H1 (cell line): ENCODE results near the gene TRPV6. TPM values are rescaled to one million over a fixed set of nuclear protein-coding genes. Genes with fewer than 3 reads are reported as not detected.

Experiments used
- CTCF ChIA-PET: fragments of 300-600 bp; sonication (Branson Sonifier 250); formaldehyde crosslinking; loops from one replicate; lab custom pipeline; 2021; ENCODE audit not compliant: partially characterized antibody; lab: Charles Lee
- POLR2A ChIA-PET: fragments of 300-600 bp; sonication (Branson Sonifier 250); formaldehyde crosslinking; loops from one replicate; lab custom pipeline; 2021; ENCODE audit warnings: inconsistent platforms; ENCODE audit not compliant: partially characterized antibody; lab: Charles Lee
- DNase-seq, 2 experiments: peaks; one replicate each; pipeline versions ENCODE4 v3.0.0 to v3.0.0-alpha.2; 2010 to 2022; ENCODE audit warnings: low spot score in 2 of 2, low read depth in 1 of 2, mixed read lengths in 1 of 2
- FAIRE-seq: peaks from 2 replicates; lab custom pipeline; 2011; peaks lifted over from hg19 to GRCh38; lab: Jason Lieb, UNC
- H2AFZ ChIP-seq: 2 replicates; pipeline ENCODE4 v1.8.1; 2012; ENCODE audit warnings: low read length, inconsistent platforms
- H2AK5ac ChIP-seq: 2 replicates; pipeline ENCODE4 v1.6.1; 2013; ENCODE audit warnings: low read depth, low read length
- H2BK120ac ChIP-seq: replicated peaks from 2 replicates; pipeline ENCODE3; 2013; ENCODE audit warnings: low read depth, low read length, inconsistent platforms
- H2BK12ac ChIP-seq: 2 replicates; pipeline ENCODE4 v1.6.1; 2013; ENCODE audit warnings: low read depth, low read length
- H2BK15ac ChIP-seq: 2 replicates; pipeline ENCODE4 v1.6.1; 2013; ENCODE audit warnings: low read length
- H2BK20ac ChIP-seq: 2 replicates; pipeline ENCODE4 v1.6.1; 2013; ENCODE audit warnings: low read length
- H2BK5ac ChIP-seq: 2 replicates; pipeline ENCODE4 v1.6.1; 2013; ENCODE audit warnings: low read depth, low read length
- H3K14ac ChIP-seq: 2 replicates; pipeline ENCODE4 v1.6.1; 2013; ENCODE audit warnings: inconsistent platforms; ENCODE audit not compliant: insufficient read length
- H3K18ac ChIP-seq: 2 replicates; pipeline ENCODE4 v1.6.1; 2013; ENCODE audit warnings: low read length; ENCODE audit errors: extremely low read depth
- H3K23ac ChIP-seq: 2 replicates; pipeline ENCODE4 v1.6.1; 2013; ENCODE audit warnings: inconsistent platforms; ENCODE audit not compliant: insufficient read length
- H3K23me2 ChIP-seq: 2 replicates; pipeline ENCODE4 v1.6.1; 2013; ENCODE audit warnings: low read depth, low read length
- H3K27ac ChIP-seq: 2 replicates; pipeline ENCODE4 v1.6.1; 2011; ENCODE audit warnings: low read depth, low read length, inconsistent platforms
- H3K27me3 ChIP-seq, 4 experiments: replicated peaks in 1 of 4; 1 replicate in 1 of 4; 2 replicates in 3 of 4; pipeline versions ENCODE4 v1.6.1 to v1.8.1; 2011 to 2013; ENCODE audit warnings: low read length in 3 of 4, mild to moderate bottlenecking in 3 of 4, inconsistent platforms in 2 of 4, mixed read lengths in 2 of 4, moderate library complexity in 1 of 4; ENCODE audit not compliant: control insufficient read depth in 3 of 4, insufficient read depth in 3 of 4; ENCODE audit errors: extremely low read depth in 1 of 4
- H3K36me3 ChIP-seq, 4 experiments: 2 replicates each; pipeline versions ENCODE4 v1.6.1 to v1.8.1; 2011 to 2013; ENCODE audit warnings: mild to moderate bottlenecking in 4 of 4, low read length in 3 of 4, moderate library complexity in 2 of 4, control low read depth in 1 of 4, inconsistent platforms in 1 of 4; ENCODE audit not compliant: insufficient read depth in 4 of 4, control insufficient read depth in 2 of 4
- H3K4ac ChIP-seq: replicated peaks from 2 replicates; pipeline ENCODE3; 2013; ENCODE audit warnings: low read length, low read depth, mixed read lengths, inconsistent platforms; ENCODE audit not compliant: insufficient read length
- H3K4me1 ChIP-seq, 4 experiments: replicated peaks in 1 of 4; 1 replicate in 1 of 4; 2 replicates in 3 of 4; pipeline versions ENCODE4 v1.6.1 to v1.8.1; 2011 to 2013; ENCODE audit warnings: low read length in 3 of 4, inconsistent platforms in 2 of 4, mixed read lengths in 1 of 4; ENCODE audit not compliant: insufficient read depth in 4 of 4, control insufficient read depth in 3 of 4
- H3K4me2 ChIP-seq, 2 experiments: 2 replicates each; pipeline versions ENCODE4 v1.6.1 to v1.8.1; 2011 to 2013; ENCODE audit warnings: low read depth in 2 of 2, low read length in 2 of 2, control low read depth in 1 of 2, inconsistent platforms in 1 of 2, mild to moderate bottlenecking in 1 of 2; ENCODE audit not compliant: insufficient read depth in 1 of 2
- H3K4me3 ChIP-seq, 4 experiments: fragments of 200-600, 300-600 bp in 1 of 4; sonication (generic), shearing (Covaris generic), sonication (Bioruptor Twin) in 1 of 4; 2 replicates each; pipeline versions ENCODE4 v1.5.1 to v1.8.1; 2011 to 2016; ENCODE audit warnings: low read length in 4 of 4, low read depth in 3 of 4, control low read depth in 2 of 4, inconsistent platforms in 2 of 4, mild to moderate bottlenecking in 2 of 4, mixed read lengths in 1 of 4, moderate library complexity in 1 of 4; ENCODE audit not compliant: insufficient read depth in 2 of 4; ENCODE audit errors: extremely low read depth in 1 of 4
- H3K56ac ChIP-seq: replicated peaks from 2 replicates; pipeline ENCODE3; 2013; ENCODE audit warnings: low read depth, mild to moderate bottlenecking, mixed read lengths, low read length, inconsistent platforms; ENCODE audit not compliant: insufficient read length
- H3K79me1 ChIP-seq: 2 replicates; pipeline ENCODE4 v1.6.1; 2013; ENCODE audit warnings: low read depth, low read length, control low read depth
- H3K79me2 ChIP-seq, 2 experiments: 2 replicates each; pipeline versions ENCODE4 v1.6.1 to v1.8.1; 2012 to 2013; ENCODE audit warnings: low read length in 2 of 2, mild to moderate bottlenecking in 2 of 2, inconsistent platforms in 1 of 2; ENCODE audit not compliant: insufficient read depth in 2 of 2, control insufficient read depth in 1 of 2
- H3K9ac ChIP-seq, 4 experiments: replicated peaks in 1 of 4; 1 replicate in 1 of 4; 2 replicates in 3 of 4; pipeline versions ENCODE4 v1.6.1 to v1.8.1; 2011 to 2013; ENCODE audit warnings: low read depth in 3 of 4, low read length in 3 of 4, control low read depth in 2 of 4, mild to moderate bottlenecking in 2 of 4, moderate library complexity in 2 of 4, inconsistent platforms in 1 of 4; ENCODE audit errors: extremely low read depth in 1 of 4
- H3K9me3 ChIP-seq, 2 experiments: 2 replicates each; pipeline versions ENCODE4 v1.6.1 to v1.8.1; 2012 to 2013; ENCODE audit warnings: mild to moderate bottlenecking in 2 of 2, moderate library complexity in 2 of 2, control low read depth in 1 of 2, inconsistent platforms in 1 of 2, low read depth in 1 of 2, low read length in 1 of 2, mixed read lengths in 1 of 2; ENCODE audit not compliant: insufficient read depth in 2 of 2
- H4K20me1 ChIP-seq, 2 experiments: replicated peaks in 1 of 2; 2 replicates each; pipeline versions ENCODE3 to v1.8.1; 2011 to 2013; ENCODE audit warnings: inconsistent platforms in 2 of 2, low read length in 2 of 2, mild to moderate bottlenecking in 1 of 2; ENCODE audit not compliant: insufficient read depth in 2 of 2, control insufficient read depth in 1 of 2
- H4K5ac ChIP-seq: 2 replicates; pipeline ENCODE4 v1.6.1; 2013; ENCODE audit warnings: low read length, low read depth, mixed read lengths, inconsistent platforms; ENCODE audit not compliant: insufficient read length
- H4K8ac ChIP-seq: 2 replicates; pipeline ENCODE4 v1.8.0; 2013; ENCODE audit warnings: mild to moderate bottlenecking, moderate library complexity, low read length, inconsistent platforms; ENCODE audit not compliant: insufficient read depth; ENCODE audit errors: extremely low read depth
- H4K91ac ChIP-seq: replicated peaks from 2 replicates; pipeline ENCODE3; 2013; ENCODE audit warnings: low read length, mixed read lengths, inconsistent platforms; ENCODE audit not compliant: insufficient read length
- CREB1 ChIP-seq: IDR thresholded peaks from 2 replicates; pipeline ENCODE4 v1.6.1; 2012; ENCODE audit warnings: inconsistent platforms
- CTBP2 ChIP-seq: IDR thresholded peaks from 2 replicates; pipeline ENCODE4 v1.7.0; 2011; ENCODE audit warnings: borderline replicate concordance, mild to moderate bottlenecking, moderate library complexity, mixed read lengths, low read length; ENCODE audit not compliant: insufficient read depth, insufficient read length
- FOSL1 ChIP-seq: IDR thresholded peaks from 2 replicates; pipeline ENCODE4 v1.6.1; 2011; ENCODE audit warnings: mild to moderate bottlenecking, low read depth, low read length, moderate library complexity; ENCODE audit not compliant: insufficient read depth
- NANOG ChIP-seq: IDR thresholded peaks from 2 replicates; pipeline ENCODE4 v1.6.1; 2011; ENCODE audit warnings: low read length, low read depth, mild to moderate bottlenecking, inconsistent platforms; ENCODE audit not compliant: insufficient read depth, poor library complexity, severe bottlenecking
- RXRA ChIP-seq: IDR thresholded peaks from 2 replicates; pipeline ENCODE4 v1.6.1; 2011; ENCODE audit warnings: low read depth, mild to moderate bottlenecking, low read length, moderate library complexity; ENCODE audit not compliant: insufficient read depth
- TAF1 ChIP-seq: IDR thresholded peaks from 2 replicates; pipeline ENCODE4 v1.6.1; 2011; ENCODE audit warnings: mild to moderate bottlenecking, low read depth, low read length
- TBP ChIP-seq: IDR thresholded peaks from 2 replicates; pipeline ENCODE4 v1.6.1; 2011; ENCODE audit warnings: low read depth, low read length, improper control_type of control experiment
- WGBS, 2 experiments: shearing (Covaris generic) in 1 of 2; methylation state at CpG; one replicate each; pipeline versions ENCODE4 v1.1.6 to v1.1.7; 2013 to 2015; ENCODE audit warnings: low lambda C conversion rate in 2 of 2, mixed read lengths in 2 of 2, inconsistent platforms in 1 of 2, low coverage in 1 of 2, missing lambda C conversion rate in 1 of 2; ENCODE audit not compliant: insufficient replicate concordance in 2 of 2, insufficient coverage in 1 of 2, insufficient read length in 1 of 2; ENCODE audit errors: extremely low coverage in 1 of 2, missing lambda C conversion rate in 1 of 2; 5-methylcytosine and 5-hydroxymethylcytosine counted together
- polyA plus RNA-seq, 7 experiments: library from polyadenylated mRNA; depleted of rRNA in 3 of 7; stranded (reverse) in 5 of 7; unstranded in 2 of 7; fragments of >200 nt in 5 of 7; fragments of 200-250 nt in 2 of 7; gene quantifications; 1 replicate in 5 of 7; 2 replicates in 1 of 7; 4 replicates in 1 of 7; pipeline versions ENCODE4 v1.2.1 to v1.2.3, GENCODE V29; 2011 to 2013; ENCODE audit warnings: missing spikeins in 2 of 7, mixed read lengths in 2 of 7
- total RNA-seq: library from RNA; stranded (reverse); fragmentation: NEBNext Ultra II Directional; extraction: Animal tissue kit (Norgen Biotek cat#: 25700); gene quantifications from 2 replicates; pipeline ENCODE4 v1.2.1, GENCODE V29; 2021
- TF ChIP-seq, protein P1 (sequence below): IDR thresholded peaks from 2 replicates; pipeline ENCODE4 v1.6.1; 2012; ENCODE audit warnings: inconsistent platforms

TRPV6 gene
- total and polyA plus RNA-seq, 2 of the 8 experiments (the other 6 are each of a cell fraction or from before 2014, with no cell fraction given): 0.52 to 1.1 TPM

DNA sequence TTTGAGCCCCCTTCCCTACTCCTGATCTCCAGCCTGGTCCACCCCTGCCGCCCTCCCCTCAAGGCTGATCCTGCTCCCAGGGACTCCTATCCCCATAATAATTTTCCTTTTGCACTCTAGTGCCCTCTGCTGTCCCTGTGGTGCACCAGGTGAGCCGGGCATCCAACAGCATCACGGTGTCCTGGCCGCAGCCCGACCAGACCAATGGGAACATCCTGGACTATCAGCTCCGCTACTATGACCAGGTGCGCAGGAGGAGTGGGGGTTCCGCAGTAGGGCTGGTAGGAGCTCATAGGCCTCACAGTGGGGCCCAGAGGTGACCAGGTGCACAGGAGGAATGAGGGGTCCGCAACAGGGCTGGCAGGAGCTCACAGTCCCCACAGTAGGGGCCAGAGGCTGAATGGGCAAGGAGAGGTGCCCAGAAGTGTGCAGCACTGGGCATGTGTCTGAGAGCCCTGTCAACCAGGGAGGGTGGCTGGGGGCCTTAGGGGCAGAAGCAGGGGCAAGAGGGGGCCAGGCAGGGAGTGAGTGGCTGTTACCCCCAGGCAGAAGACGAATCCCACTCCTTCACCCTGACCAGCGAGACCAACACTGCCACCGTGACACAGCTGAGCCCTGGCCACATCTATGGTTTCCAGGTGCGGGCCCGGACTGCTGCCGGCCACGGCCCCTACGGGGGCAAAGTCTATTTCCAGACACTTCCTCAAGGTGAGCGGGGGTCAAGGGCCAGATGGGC, 19.0 kb downstream of the TRPV6 start:
- H2BK15ac ChIP-seq: no peak overlapping the region
- H4K91ac ChIP-seq: no peak overlapping the region
- H3K18ac ChIP-seq: no peak overlapping the region
- H3K4me1 ChIP-seq: peaks cover 3 to 10% (median 9%) of the 10 kb centered on the region in 4 experiments; a peak in 6 of 7 replicates
- no peak for FAIRE-seq
- no peak overlapping the region for H3K14ac ChIP-seq
- H3K9ac ChIP-seq: no peak overlapping the region
- H3K27me3 ChIP-seq: no peaks in the 10 kb centered on the region
- no peaks in the 10 kb centered on the region for H3K36me3 ChIP-seq
- 0 out of 2 replicates have a peak overlapping the region, but pooled peaks have one; percentile 60 for H2BK12ac ChIP-seq
- H3K4me3 ChIP-seq: no peak overlapping the region
- WGBS, 2 experiments: 77% methylated on average over 11 of the region's 18 CpGs; no CpG with 5 or more reads in 1 of the 2 experiments
- no peak overlapping the region for H3K4ac ChIP-seq
- H3K27ac ChIP-seq: no peak overlapping the region
- H2BK20ac ChIP-seq: no peak overlapping the region
- no peak overlapping the region for H3K4me2 ChIP-seq
- H2AFZ ChIP-seq: no peak overlapping the region
- no peak overlapping the region for H2AK5ac ChIP-seq
- no peaks in the 10 kb centered on the region for H3K79me2 ChIP-seq
- peak in 1 of 2 experiments; percentile 82 for DNase-seq
- peak overlapping the region; percentile 68; the same call in 1 of the 2 replicates for H4K8ac ChIP-seq
- H2BK5ac ChIP-seq: 0 out of 2 replicates have a peak overlapping the region, but pooled peaks have one; percentile 60
- ChIA-PET CTCF (interaction anchor here (0.5 to 13.9 kb wide), 61 partner anchors 8 to 977 kb away, joined by 3 to 107 read pairs (median 4); partner anchors contain the start of genes EPHB6 and TRPV5), POLR2A (interaction anchor here (0.6 kb wide), 2 partner anchors 11 to 26 kb away, joined by 3 to 4 read pairs; partner anchors contain the start of gene EPHB6)
- no peaks in the 10 kb centered on the region for H4K20me1 ChIP-seq
- H3K23ac ChIP-seq: no peak overlapping the region
- no peaks in the 10 kb centered on the region for H3K9me3 ChIP-seq
- no peak overlapping the region for H4K5ac ChIP-seq
- H3K56ac ChIP-seq: no peak overlapping the region
- H3K79me1 ChIP-seq: no peaks in the 10 kb centered on the region; the same call in 1 of the 2 replicates
- H2BK120ac ChIP-seq: no peak overlapping the region
- H3K23me2 ChIP-seq: no peaks in the 10 kb centered on the region; the same call in 1 of the 2 replicates
- TF ChIP-seq TBP (no peak), CREB1 (0 out of 2 replicates have a peak, but pooled peaks have one; percentile 29), CTBP2 (no peak), TAF1 (no peak), RXRA (0 out of 2 replicates have a peak, but pooled peaks have one; percentile 33), FOSL1 (no peak), NANOG (no peak)
- TF ChIP-seq, protein P1, sequence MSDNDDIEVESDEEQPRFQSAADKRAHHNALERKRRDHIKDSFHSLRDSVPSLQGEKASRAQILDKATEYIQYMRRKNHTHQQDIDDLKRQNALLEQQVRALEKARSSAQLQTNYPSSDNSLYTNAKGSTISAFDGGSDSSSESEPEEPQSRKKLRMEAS: 0 out of 2 replicates have a peak, but pooled peaks have one; percentile 22
